Skin epidermis (tissue), 12 donors: ENCODE data around the gene METTL13.

Source experiments
- H3K27ac ChIP-seq, 21 experiments: fragments of 200-600 bp; sonication (generic) in 11 of 21; one replicate each; pipeline ENCODE4 v1.5.0; 2020; ENCODE audit warnings: mild to moderate bottlenecking in 3 of 21, inconsistent platforms in 2 of 21, moderate library complexity in 2 of 21
- H3K4me3 ChIP-seq, 7 experiments: fragments of 200-600 bp; sonication (generic) in 2 of 7; one replicate each; pipeline ENCODE4 v1.5.0; 2020; ENCODE audit warnings: inconsistent platforms in 2 of 7, mild to moderate bottlenecking in 2 of 7, moderate library complexity in 1 of 7

METTL13 gene

GRCh38 chr1:171835891-171836290, 54.4 kb downstream of the METTL13 start:
- no peak overlapping the region for H3K27ac ChIP-seq

GRCh38 chr1:171841050-171841910, 59.8 kb downstream of the METTL13 start, which contains the start of gene DNM3:
Gene DNM3, plus strand, starts transcription at chr1:171841498. Its CDS starts 159 bp downstream, at chr1:171841657.
- Histone ChIP-seq H3K4me3 (peak within 1 kb of the TSS; percentile 47 to 75 (median 70)), H3K27ac (peak within 1 kb of the TSS in 17 of 21 experiments; percentile 28 to 81 (median 65))

More at GRCh38 chr1:171835891-171836290, 54.4 kb downstream of the METTL13 start:
- no peak overlapping the region for H3K4me3 ChIP-seq

- H3K27ac ChIP-seq: peak overlapping the region in 14 of 21 experiments; percentile 5 to 81 (median 52)
- H3K4me3 ChIP-seq: peak overlapping the region; percentile 47 to 75 (median 70)
Measured at GRCh38 chr1:171841931-171842761, 60.7 kb downstream of the METTL13 start.

GRCh38 chr1:171844381-171844780, 62.9 kb downstream of the METTL13 start:
- Histone ChIP-seq H3K27ac (no peak overlapping the region), H3K4me3 (no peak overlapping the region)

GRCh38 chr1:171845998-171846397, 64.5 kb downstream of the METTL13 start:
- Histone ChIP-seq H3K27ac (no peak overlapping the region), H3K4me3 (no peak overlapping the region)
